HEK293 (cell line): Measurements from ENCODE around the gene PPP1CC.
"Not testable (repeated sequence)": the region's sequence is repeated elsewhere in the genome, so short reads cannot be mapped to it uniquely, and the experiment has no call there.

ENCODE experiments used
- CTCF ChIA-PET: fragments of 350-600 bp; formaldehyde crosslinking; extraction: SDS; loops from one replicate; lab custom pipeline; 2021; ENCODE audit warnings: antibody characterized with exemption; lab: Yijun Ruan, JAX
- POLR2A ChIA-PET: fragments of 300-600 bp; formaldehyde crosslinking; extraction: SDS; loops from one replicate; lab custom pipeline; 2020; ENCODE audit warnings: antibody characterized with exemption, inconsistent platforms; lab: Yijun Ruan, JAX
- H3K27ac ChIP-seq: fragments of 200-500 bp; sonication (Bioruptor generic); 2 replicates; pipeline ENCODE4 v1.5.1; 2014; ENCODE audit warnings: low read depth, low read length, control low read depth, inconsistent platforms; ENCODE audit errors: extremely low read depth
- H3K36me3 ChIP-seq, 2 experiments: fragments of 200-500 bp in 1 of 2; sonication (Bioruptor generic) in 1 of 2; 1 replicate in 1 of 2; 2 replicates in 1 of 2; pipeline ENCODE4 v1.5.1; 2014 to 2017; ENCODE audit warnings: inconsistent platforms in 2 of 2, low read length in 2 of 2; ENCODE audit not compliant: control insufficient read depth in 2 of 2, insufficient read depth in 1 of 2
- H3K4me1 ChIP-seq: fragments of 200-500 bp; sonication (Bioruptor generic); 2 replicates; pipeline ENCODE4 v1.5.1; 2014; ENCODE audit warnings: mild to moderate bottlenecking, low read length, inconsistent platforms; ENCODE audit not compliant: control insufficient read depth, insufficient read depth
- H3K4me3 ChIP-seq: 2 replicates; pipeline ENCODE4 v1.5.1; 2011; ENCODE audit warnings: low read depth, mild to moderate bottlenecking, control low read depth, low read length, moderate library complexity
- H3K9me3 ChIP-seq: fragments of 200-500 bp; sonication (Bioruptor generic); 2 replicates; pipeline ENCODE4 v1.5.1; 2014; ENCODE audit warnings: low read depth, low read length, inconsistent platforms; ENCODE audit not compliant: control insufficient read depth, insufficient read depth
- GLIS2 ChIP-seq: fragments of 450-650 bp; formaldehyde crosslinking; IDR thresholded peaks from 2 replicates; pipeline ENCODE4 v1.5.1; 2016; ENCODE audit warnings: missing biosample characterization, missing genetic modification characterization
- PRDM10 ChIP-seq: fragments of 450-650 bp; formaldehyde crosslinking; IDR thresholded peaks from 2 replicates; pipeline ENCODE4 v1.5.1; 2016; ENCODE audit warnings: missing biosample characterization, missing genetic modification characterization
- WT1 ChIP-seq: fragments of 450-650 bp; formaldehyde crosslinking; IDR thresholded peaks from 2 replicates; pipeline ENCODE4 v1.5.1; 2016; ENCODE audit warnings: missing biosample characterization, missing genetic modification characterization
- ZBTB17 ChIP-seq: fragments of 450-650 bp; formaldehyde crosslinking; IDR thresholded peaks from 2 replicates; pipeline ENCODE4 v1.5.1; 2016; ENCODE audit warnings: missing biosample characterization, missing genetic modification characterization
- ZFHX2 ChIP-seq: fragments of 450-650 bp; formaldehyde crosslinking; conservative IDR thresholded peaks from 2 replicates; pipeline ENCODE4 v1.5.1; 2016; ENCODE audit warnings: missing biosample characterization, missing genetic modification characterization
- ZNF19 ChIP-seq: fragments of 450-650 bp; formaldehyde crosslinking; IDR thresholded peaks from 2 replicates; pipeline ENCODE4; 2016; ENCODE audit warnings: missing biosample characterization, missing genetic modification characterization, low read depth
- ZNF341 ChIP-seq: fragments of 450-650 bp; formaldehyde crosslinking; IDR thresholded peaks from 2 replicates; pipeline ENCODE4; 2016; ENCODE audit warnings: low read depth, missing biosample characterization, missing genetic modification characterization
- ZNF362 ChIP-seq: fragments of 450-650 bp; formaldehyde crosslinking; IDR thresholded peaks from 2 replicates; pipeline ENCODE4 v1.5.1; 2016; ENCODE audit warnings: missing biosample characterization, missing genetic modification characterization
- ZNF391 ChIP-seq: fragments of 450-650 bp; formaldehyde crosslinking; IDR thresholded peaks from 2 replicates; pipeline ENCODE4 v1.5.1; 2016; ENCODE audit warnings: low read depth, missing biosample characterization, missing genetic modification characterization, borderline replicate concordance
- ZNF670 ChIP-seq: fragments of 450-650 bp; formaldehyde crosslinking; IDR thresholded peaks from 2 replicates; pipeline ENCODE4 v1.5.1; 2016; ENCODE audit warnings: missing biosample characterization, missing genetic modification characterization, low read depth
- TF ChIP-seq, protein P1 (sequence below): fragments of 450-650 bp; formaldehyde crosslinking; IDR thresholded peaks from 2 replicates; pipeline ENCODE4 v1.5.1; 2016; ENCODE audit warnings: missing biosample characterization, missing genetic modification characterization

PPP1CC gene

GRCh38 chr12:110737532-110737931 lies 5.2 kb downstream of the PPP1CC start:
- CTCF ChIA-PET = interaction anchor here (0.6 kb wide), 1 partner anchor 493 kb away, joined by 4 read pairs; no protein-coding TSS in a partner anchor
- Histone ChIP-seq H3K4me1 (peaks cover 17% of the 10 kb centered on the region), H3K27ac (no peak overlapping the region), H3K36me3 (peaks cover 24 to 26% of the 10 kb centered on the region in 2 experiments; a peak in 2 of 3 replicates), H3K4me3 (no peak overlapping the region), H3K9me3 (no peaks in the 10 kb centered on the region)
- POLR2A ChIA-PET = interaction anchor here (1.1 kb wide), 1 partner anchor 79 kb away, joined by 3 read pairs; no protein-coding TSS in a partner anchor
- TF ChIP-seq ZNF19 = no peak
- 0 out of 2 replicates have a peak, but pooled peaks have one; percentile 12 for TF ChIP-seq WT1 (tag by site-specific recombination)
- no peak for TF ChIP-seq ZNF391 (tag by site-specific recombination)
- TF ChIP-seq GLIS2 (tag by site-specific recombination) = no peak
- TF ChIP-seq, protein P1, sequence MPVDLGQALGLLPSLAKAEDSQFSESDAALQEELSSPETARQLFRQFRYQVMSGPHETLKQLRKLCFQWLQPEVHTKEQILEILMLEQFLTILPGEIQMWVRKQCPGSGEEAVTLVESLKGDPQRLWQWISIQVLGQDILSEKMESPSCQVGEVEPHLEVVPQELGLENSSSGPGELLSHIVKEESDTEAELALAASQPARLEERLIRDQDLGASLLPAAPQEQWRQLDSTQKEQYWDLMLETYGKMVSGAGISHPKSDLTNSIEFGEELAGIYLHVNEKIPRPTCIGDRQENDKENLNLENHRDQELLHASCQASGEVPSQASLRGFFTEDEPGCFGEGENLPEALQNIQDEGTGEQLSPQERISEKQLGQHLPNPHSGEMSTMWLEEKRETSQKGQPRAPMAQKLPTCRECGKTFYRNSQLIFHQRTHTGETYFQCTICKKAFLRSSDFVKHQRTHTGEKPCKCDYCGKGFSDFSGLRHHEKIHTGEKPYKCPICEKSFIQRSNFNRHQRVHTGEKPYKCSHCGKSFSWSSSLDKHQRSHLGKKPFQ = peak; percentile 19; the same call in 1 of the 2 replicates
- TF ChIP-seq ZFHX2 = no peak
- TF ChIP-seq ZNF341 (tag by site-specific recombination) = peak; percentile 55; the same call in 1 of the 2 replicates
- peak; percentile 76 for TF ChIP-seq ZNF362 (tag by site-specific recombination)
- TF ChIP-seq ZBTB17 (tag by site-specific recombination) = 0 out of 2 replicates have a peak, but pooled peaks have one; percentile 13
- TF ChIP-seq ZNF670 (tag by site-specific recombination) = no peak
- 0 out of 2 replicates have a peak, but pooled peaks have one; percentile 6 for TF ChIP-seq PRDM10 (tag by site-specific recombination)

GRCh38 chr12:110737016-110737415 lies 5.7 kb downstream of the PPP1CC start:
- H3K9me3 ChIP-seq, H3K27ac ChIP-seq, CTCF ChIA-PET, H3K4me3 ChIP-seq: not testable (repeated sequence)
- TF ChIP-seq PRDM10 (tag by site-specific recombination) = 0 out of 2 replicates have a peak, but pooled peaks have one; percentile 6
- Histone ChIP-seq H3K4me1 (peaks cover 19% of the 10 kb centered on the region), H3K36me3 (peaks cover 24 to 30% of the 10 kb centered on the region in 2 experiments; a peak in 2 of 3 replicates)
- POLR2A ChIA-PET = interaction anchor here (1.1 kb wide), 1 partner anchor 79 kb away, joined by 3 read pairs; no protein-coding TSS in a partner anchor
